H1 (cell line): Measurements from ENCODE around the gene SNRK. TPM values are rescaled to one million over a fixed set of nuclear protein-coding genes. Genes with fewer than 3 reads are reported as not detected.

ENCODE experiments used
- ASH2L ChIP-seq: fragments of 200-600, 300-600 bp; sonication (generic); IDR thresholded peaks from one replicate; pipeline ENCODE4 v1.7.1; 2017; ENCODE audit warnings: low read length
- BACH1 ChIP-seq: IDR thresholded peaks from 2 replicates; pipeline ENCODE4 v1.6.1; 2012; ENCODE audit warnings: low read length, improper control_type of control experiment
- CHD2 ChIP-seq: IDR thresholded peaks from 2 replicates; pipeline ENCODE4 v1.6.1; 2012; ENCODE audit warnings: low read length, improper control_type of control experiment
- CTBP2 ChIP-seq: IDR thresholded peaks from 2 replicates; pipeline ENCODE4 v1.7.0; 2011; ENCODE audit warnings: borderline replicate concordance, mild to moderate bottlenecking, moderate library complexity, mixed read lengths, low read length; ENCODE audit not compliant: insufficient read depth, insufficient read length
- KDM5A ChIP-seq: fragments of 200-600 bp; IDR thresholded peaks from 2 replicates; pipeline ENCODE4 v1.7.1; 2012; ENCODE audit warnings: mild to moderate bottlenecking, low read length, inconsistent platforms, mixed read lengths
- RNF2 ChIP-seq: fragments of 200-900, 300-1000 bp; sonication (generic); IDR thresholded peaks from 2 replicates; pipeline ENCODE4 v1.7.1; 2016; ENCODE audit warnings: borderline replicate concordance, low read depth, mild to moderate bottlenecking, antibody characterized with exemption, low read length; ENCODE audit not compliant: poor library complexity, severe bottlenecking; ENCODE audit errors: missing control alignments
- polyA plus RNA-seq, 7 experiments: library from polyadenylated mRNA; depleted of rRNA in 3 of 7; stranded (reverse) in 5 of 7; unstranded in 2 of 7; fragments of >200 nt in 5 of 7; fragments of 200-250 nt in 2 of 7; gene quantifications; 1 replicate in 5 of 7; 2 replicates in 1 of 7; 4 replicates in 1 of 7; pipeline versions ENCODE4 v1.2.1 to v1.2.3, GENCODE V29; 2011 to 2013; ENCODE audit warnings: missing spikeins in 2 of 7, mixed read lengths in 2 of 7
- total RNA-seq: library from RNA; stranded (reverse); fragmentation: NEBNext Ultra II Directional; extraction: Animal tissue kit (Norgen Biotek cat#: 25700); gene quantifications from 2 replicates; pipeline ENCODE4 v1.2.1, GENCODE V29; 2021

SNRK gene
- total and polyA plus RNA-seq, 2 of the 8 experiments (the other 6 are each of a cell fraction or from before 2014, with no cell fraction given), result 4.4 to 11.7 TPM

DNA sequence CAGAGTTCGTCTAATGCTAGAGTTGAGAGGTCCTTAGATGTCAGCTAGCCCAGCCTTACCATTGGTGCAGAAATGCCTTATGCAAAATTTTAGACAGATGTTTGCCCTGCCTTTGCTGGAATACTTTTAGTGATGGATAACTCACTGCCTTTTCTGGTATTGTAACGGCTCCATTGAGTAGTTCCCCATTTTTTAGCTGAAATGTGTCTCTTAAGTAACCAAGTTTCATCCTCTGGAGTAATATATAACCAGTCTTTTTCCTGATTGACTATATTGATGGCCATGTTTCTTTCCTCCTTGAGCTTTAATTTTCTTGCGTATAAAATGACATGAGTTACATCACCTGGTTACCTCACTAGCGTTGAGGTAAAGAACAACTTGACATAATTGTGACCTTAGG lies 45.0 kb downstream of the SNRK start (continued):
- TF ChIP-seq KDM5A, result no peak
- TF ChIP-seq BACH1, result no peak
- TF ChIP-seq CHD2, result no peak
- no peak for TF ChIP-seq CTBP2
- TF ChIP-seq RNF2, result no peak
- TF ChIP-seq ASH2L, result no peak
